Measurements from ENCODE around the gene MTX2. TPM values are rescaled to one million over a fixed set of nuclear protein-coding genes. Genes with fewer than 3 reads are reported as not detected.

MTX2 gene
- total and polyA plus RNA-seq, 9 of the 15 experiments (the other 6 are each of a cell fraction or from before 2014, with no cell fraction given): 38.1 to 170 (median 88.0) TPM

DNA sequence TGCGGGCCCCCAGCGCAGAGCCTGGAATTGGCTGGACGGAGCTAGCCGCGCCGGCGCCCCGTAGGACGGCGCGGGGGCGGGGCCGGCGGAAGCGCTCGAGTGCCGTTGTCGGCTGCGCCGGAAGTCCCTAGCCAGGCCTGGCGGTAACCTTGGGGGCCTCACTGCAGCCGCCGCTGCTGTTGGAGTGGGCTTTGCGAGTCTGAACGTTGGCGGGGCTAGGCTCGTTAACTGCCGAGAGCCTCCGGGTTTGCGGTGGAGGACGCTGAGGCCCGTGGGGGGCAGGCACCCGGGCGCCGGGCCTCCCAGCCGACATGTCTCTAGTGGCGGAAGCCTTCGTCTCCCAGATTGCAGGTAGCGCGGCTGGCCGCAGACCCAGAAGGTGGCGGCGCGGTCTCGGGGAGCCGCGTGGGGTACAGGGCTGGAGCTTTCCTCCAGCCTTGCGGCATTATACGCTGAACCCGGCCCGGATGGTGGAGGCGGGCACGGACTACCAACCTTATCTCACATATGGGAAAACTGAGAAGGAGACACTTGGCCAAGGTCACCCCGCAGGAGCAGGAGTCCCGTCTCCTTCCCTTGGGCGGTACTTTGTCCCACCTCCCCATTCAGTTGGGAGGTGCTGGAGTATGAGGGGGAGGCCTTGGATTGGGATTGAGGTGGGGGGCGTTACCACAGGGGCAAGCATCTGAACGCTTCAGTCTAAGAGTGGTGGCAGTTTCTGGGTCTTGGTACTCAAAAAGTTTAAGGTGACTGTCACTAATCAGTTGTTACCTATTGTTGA lies at the start of gene MTX2 (continued):
- TF ChIP-seq ZNF263 (CRISPR knock-in tag; IDR thresholded peaks at IDR 0.05; ENCODE audit: borderline replicate concordance): 0 out of 2 replicates have a peak, but pooled peaks have one; percentile 37

DNA sequence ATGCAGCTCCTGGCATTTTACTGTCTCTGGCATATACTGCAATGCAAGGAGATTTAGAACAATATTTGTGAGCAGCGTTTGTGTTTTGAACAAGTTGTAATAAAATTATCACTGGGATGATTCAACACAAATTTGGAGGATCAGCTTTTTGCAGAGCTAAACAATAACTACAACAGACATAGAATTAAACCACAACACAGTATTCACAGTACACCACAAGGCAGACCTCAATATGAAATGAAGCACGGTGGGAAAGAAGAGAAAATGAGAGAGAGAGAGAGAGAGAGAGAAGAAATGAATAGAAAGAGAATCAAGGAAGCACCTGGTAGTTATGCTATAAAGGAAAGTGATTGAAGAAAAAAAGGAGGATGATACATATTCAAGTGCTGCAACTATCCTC lies 41.4 kb upstream of the MTX2 start:
- WGBS (ENCODE audit: insufficient coverage, low coverage, missing lambda C conversion rate): 0% methylated on average over 2 of the region's 2 CpGs

More for the DNA sequence above, 41.4 kb upstream of the MTX2 start:
- H3K79me2 ChIP-seq (ENCODE audit: control insufficient read depth, insufficient read depth, low read length): no peaks in the 10 kb centered on the region
- in situ Hi-C loops (cut with MboI): no loop called here
- no peak overlapping the region for H3K4me2 ChIP-seq (ENCODE audit: insufficient read depth, low read length)
- FAIRE-seq (no peak), DNase-seq (ENCODE audit: extremely low read depth in 1 of 4, low spot score in 3 of 4) (no peak), ATAC-seq (no peak)
- no peak overlapping the region for H3K9ac ChIP-seq (ENCODE audit: insufficient read depth in 1 of 2, low read depth in 2 of 2, low read length in 2 of 2)
- intact Hi-C loops (cut with micrococcal nuclease): no loop called here
- BruUV-seq (replicated peaks): no TSS peak
- no peaks in the 10 kb centered on the region for H3K36me3 ChIP-seq (ENCODE audit: control insufficient read depth, insufficient read depth, low read length)
- no peaks in the 10 kb centered on the region for H3K9me1 ChIP-seq (ENCODE audit: control insufficient read depth, insufficient read depth, low read length)
- TF ChIP-seq, protein P1, sequence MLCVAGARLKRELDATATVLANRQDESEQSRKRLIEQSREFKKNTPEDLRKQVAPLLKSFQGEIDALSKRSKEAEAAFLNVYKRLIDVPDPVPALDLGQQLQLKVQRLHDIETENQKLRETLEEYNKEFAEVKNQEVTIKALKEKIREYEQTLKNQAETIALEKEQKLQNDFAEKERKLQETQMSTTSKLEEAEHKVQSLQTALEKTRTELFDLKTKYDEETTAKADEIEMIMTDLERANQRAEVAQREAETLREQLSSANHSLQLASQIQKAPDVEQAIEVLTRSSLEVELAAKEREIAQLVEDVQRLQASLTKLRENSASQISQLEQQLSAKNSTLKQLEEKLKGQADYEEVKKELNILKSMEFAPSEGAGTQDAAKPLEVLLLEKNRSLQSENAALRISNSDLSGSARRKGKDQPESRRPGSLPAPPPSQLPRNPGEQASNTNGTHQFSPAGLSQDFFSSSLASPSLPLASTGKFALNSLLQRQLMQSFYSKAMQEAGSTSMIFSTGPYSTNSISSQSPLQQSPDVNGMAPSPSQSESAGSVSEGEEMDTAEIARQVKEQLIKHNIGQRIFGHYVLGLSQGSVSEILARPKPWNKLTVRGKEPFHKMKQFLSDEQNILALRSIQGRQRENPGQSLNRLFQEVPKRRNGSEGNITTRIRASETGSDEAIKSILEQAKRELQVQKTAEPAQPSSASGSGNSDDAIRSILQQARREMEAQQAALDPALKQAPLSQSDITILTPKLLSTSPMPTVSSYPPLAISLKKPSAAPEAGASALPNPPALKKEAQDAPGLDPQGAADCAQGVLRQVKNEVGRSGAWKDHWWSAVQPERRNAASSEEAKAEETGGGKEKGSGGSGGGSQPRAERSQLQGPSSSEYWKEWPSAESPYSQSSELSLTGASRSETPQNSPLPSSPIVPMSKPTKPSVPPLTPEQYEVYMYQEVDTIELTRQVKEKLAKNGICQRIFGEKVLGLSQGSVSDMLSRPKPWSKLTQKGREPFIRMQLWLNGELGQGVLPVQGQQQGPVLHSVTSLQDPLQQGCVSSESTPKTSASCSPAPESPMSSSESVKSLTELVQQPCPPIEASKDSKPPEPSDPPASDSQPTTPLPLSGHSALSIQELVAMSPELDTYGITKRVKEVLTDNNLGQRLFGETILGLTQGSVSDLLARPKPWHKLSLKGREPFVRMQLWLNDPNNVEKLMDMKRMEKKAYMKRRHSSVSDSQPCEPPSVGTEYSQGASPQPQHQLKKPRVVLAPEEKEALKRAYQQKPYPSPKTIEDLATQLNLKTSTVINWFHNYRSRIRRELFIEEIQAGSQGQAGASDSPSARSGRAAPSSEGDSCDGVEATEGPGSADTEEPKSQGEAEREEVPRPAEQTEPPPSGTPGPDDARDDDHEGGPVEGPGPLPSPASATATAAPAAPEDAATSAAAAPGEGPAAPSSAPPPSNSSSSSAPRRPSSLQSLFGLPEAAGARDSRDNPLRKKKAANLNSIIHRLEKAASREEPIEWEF (CRISPR knock-in tag; IDR thresholded peaks at IDR 0.05): no peak
- TF ChIP-seq ZNF316 (IDR thresholded peaks at IDR 0.05): peak; percentile 57
- TF ChIP-seq NCOA6 (IDR thresholded peaks at IDR 0.05): no peak
- peak; percentile 20; the same call in 1 of the 2 replicates for TF ChIP-seq MAFF (IDR thresholded peaks at IDR 0.05; ENCODE audit: low read length)
- no peak for TF ChIP-seq FOXM1 (IDR thresholded peaks at IDR 0.05; ENCODE audit: low read depth)
- TF ChIP-seq FOXM1 (CRISPR knock-in tag; IDR thresholded peaks at IDR 0.05; ENCODE audit: low read depth): no peak
- no peak for TF ChIP-seq PHF21A (IDR thresholded peaks at IDR 0.05; ENCODE audit: borderline replicate concordance, low read depth)
- no peak overlapping the region for H3K4me3 ChIP-seq
- CTCF ChIA-PET (ENCODE audit: low intra/inter-chr PET ratio): no interaction called here
- POLR2A ChIA-PET: no interaction called here
- H3K27me3 ChIP-seq (ENCODE audit: control insufficient read depth in 2 of 2, insufficient read depth in 2 of 2, low read length in 2 of 2): peaks cover 2 to 9% of the 10 kb centered on the region in 2 experiments; a peak in 1 of 5 replicates
- H4K20me1 ChIP-seq (replicated peaks; ENCODE audit: control insufficient read depth, insufficient read depth, low read length): no peaks in the 10 kb centered on the region
- H3K4me1 ChIP-seq (replicated peaks in 1 of 2; ENCODE audit: control insufficient read depth in 2 of 2, insufficient read depth in 2 of 2, low read length in 2 of 2): no peaks in the 10 kb centered on the region; a peak in 1 of 5 replicates
- no peak overlapping the region for H2AFZ ChIP-seq (ENCODE audit: low read depth, low read length)
- no peak overlapping the region for H3K27ac ChIP-seq (ENCODE audit: extremely low read depth, low read depth, low read length)
- no peaks in the 10 kb centered on the region for H3K9me3 ChIP-seq (replicated peaks; ENCODE audit: control insufficient read depth, insufficient read depth, low read depth, low read length)

Data from K562 (cell line).